ENCODE measurements around the gene DACH1.

The DACH1 gene

DNA sequence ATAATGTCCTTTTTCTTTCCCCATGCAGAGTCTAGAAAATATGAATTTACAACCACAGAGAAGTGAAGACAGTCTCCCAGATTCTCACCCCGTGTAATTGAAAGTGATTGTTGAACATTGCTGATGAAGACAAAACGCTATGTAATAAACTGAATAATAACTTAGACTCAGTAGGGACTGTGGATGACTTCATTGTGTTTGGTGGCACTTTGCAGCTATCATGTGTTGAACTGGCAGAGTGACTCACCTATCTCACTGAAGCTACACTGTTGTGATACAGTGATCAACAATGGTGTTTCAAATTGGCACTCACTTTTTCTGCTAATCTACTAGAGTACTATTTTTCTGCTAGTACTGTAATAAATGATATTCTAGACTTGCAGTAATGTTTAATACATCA lies 261.3 kb downstream of the DACH1 start:
- TF ChIP-seq, protein P1, sequence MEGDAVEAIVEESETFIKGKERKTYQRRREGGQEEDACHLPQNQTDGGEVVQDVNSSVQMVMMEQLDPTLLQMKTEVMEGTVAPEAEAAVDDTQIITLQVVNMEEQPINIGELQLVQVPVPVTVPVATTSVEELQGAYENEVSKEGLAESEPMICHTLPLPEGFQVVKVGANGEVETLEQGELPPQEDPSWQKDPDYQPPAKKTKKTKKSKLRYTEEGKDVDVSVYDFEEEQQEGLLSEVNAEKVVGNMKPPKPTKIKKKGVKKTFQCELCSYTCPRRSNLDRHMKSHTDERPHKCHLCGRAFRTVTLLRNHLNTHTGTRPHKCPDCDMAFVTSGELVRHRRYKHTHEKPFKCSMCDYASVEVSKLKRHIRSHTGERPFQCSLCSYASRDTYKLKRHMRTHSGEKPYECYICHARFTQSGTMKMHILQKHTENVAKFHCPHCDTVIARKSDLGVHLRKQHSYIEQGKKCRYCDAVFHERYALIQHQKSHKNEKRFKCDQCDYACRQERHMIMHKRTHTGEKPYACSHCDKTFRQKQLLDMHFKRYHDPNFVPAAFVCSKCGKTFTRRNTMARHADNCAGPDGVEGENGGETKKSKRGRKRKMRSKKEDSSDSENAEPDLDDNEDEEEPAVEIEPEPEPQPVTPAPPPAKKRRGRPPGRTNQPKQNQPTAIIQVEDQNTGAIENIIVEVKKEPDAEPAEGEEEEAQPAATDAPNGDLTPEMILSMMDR (IDR thresholded peaks at IDR 0.05; ENCODE audit: insufficient read depth, low read depth, low read length, missing control alignments) = no peak
- H3K4me3 ChIP-seq (ENCODE audit: low read depth, low read length) = no peak overlapping the region
- DNase-seq (ENCODE audit: low read depth) = no peak

- TF ChIP-seq, protein P1 (IDR thresholded peaks at IDR 0.05; ENCODE audit: insufficient read depth, low read depth, low read length, missing control alignments) = no peak
- DNase-seq (ENCODE audit: low read depth) = no peak
- no peak overlapping the region for H3K4me3 ChIP-seq (ENCODE audit: low read depth, low read length)
Observed at GRCh38 chr13:71603255-71603654, 263.7 kb downstream of the DACH1 start.

GRCh38 chr13:71602344-71602743 lies 264.7 kb downstream of the DACH1 start:
- no peak for DNase-seq (ENCODE audit: low read depth)
- TF ChIP-seq, protein P1 (IDR thresholded peaks at IDR 0.05; ENCODE audit: insufficient read depth, low read depth, low read length, missing control alignments) = no peak

DNA sequence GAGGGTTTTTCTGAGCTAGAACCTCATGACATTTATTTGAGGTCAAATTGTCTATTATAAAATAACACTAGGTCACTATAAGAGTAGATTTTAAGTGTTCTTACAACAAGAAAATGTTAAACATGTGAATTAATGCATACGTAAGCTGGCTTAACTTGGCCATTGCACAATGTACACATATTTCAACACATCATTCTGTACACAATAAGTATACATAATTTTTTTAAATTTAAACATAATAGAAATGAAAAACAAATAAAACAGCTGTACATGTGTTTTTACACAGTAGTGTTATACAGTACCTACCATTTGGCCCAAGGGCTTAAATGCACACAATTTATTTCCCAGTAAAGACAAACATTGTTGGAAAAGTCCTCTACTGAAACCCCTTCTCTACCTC lies 269.9 kb downstream of the DACH1 start:
- H3K4me3 ChIP-seq (ENCODE audit: low read depth, low read length) = no peak overlapping the region
- TF ChIP-seq, protein P1 (IDR thresholded peaks at IDR 0.05; ENCODE audit: insufficient read depth, low read depth, low read length, missing control alignments) = no peak

More at GRCh38 chr13:71602344-71602743, 264.7 kb downstream of the DACH1 start:
- H3K4me3 ChIP-seq (ENCODE audit: low read depth, low read length) = no peak overlapping the region

DNA sequence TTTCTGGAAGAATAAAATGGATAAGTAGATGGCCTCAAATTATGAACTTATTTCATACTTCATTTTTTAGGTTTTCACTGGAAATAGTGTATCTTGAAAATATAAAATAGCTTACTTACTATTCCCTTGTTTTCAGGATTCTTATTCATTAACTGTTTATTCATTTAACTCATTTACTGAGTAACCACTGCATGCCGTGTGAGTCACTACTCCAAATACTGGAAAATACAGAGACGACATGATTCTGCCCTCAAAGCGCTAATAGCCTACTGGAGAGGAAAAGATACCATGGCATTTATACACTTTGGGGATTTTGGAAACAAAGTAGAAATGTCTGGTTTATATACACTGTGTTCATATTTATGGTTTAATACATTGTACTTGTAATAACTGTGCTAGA lies 270.9 kb downstream of the DACH1 start:
- TF ChIP-seq, protein P1 (IDR thresholded peaks at IDR 0.05; ENCODE audit: insufficient read depth, low read depth, low read length, missing control alignments) = no peak
- H3K4me3 ChIP-seq (ENCODE audit: low read depth, low read length) = no peak overlapping the region
- no peak for DNase-seq (ENCODE audit: low read depth)

More for the DNA sequence above, 269.9 kb downstream of the DACH1 start:
- no peak for DNase-seq (ENCODE audit: low read depth)

- DNase-seq (ENCODE audit: low read depth) = no peak
- no peak overlapping the region for H3K4me3 ChIP-seq (ENCODE audit: low read depth, low read length)
- TF ChIP-seq, protein P1 (IDR thresholded peaks at IDR 0.05; ENCODE audit: insufficient read depth, low read depth, low read length, missing control alignments) = no peak
Observed at GRCh38 chr13:71593566-71593965, 273.4 kb downstream of the DACH1 start.

DNA sequence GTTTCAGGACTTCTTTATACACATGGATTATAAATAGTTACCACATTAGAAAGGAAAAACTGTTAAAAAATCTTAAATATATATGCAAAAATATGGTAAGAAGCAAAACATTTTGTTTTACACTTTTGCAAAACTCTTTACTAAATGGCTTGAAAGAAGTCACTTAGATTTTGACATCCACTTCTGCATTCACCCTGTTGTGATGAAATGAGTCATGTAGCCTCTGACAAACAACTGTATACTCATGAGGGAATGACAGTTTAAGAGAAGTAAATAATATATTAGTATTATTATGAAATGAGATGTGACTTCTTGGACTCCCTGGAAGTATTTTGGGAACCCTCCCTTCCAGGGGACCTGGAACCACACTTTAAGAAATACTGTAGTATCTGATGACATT lies 275.6 kb downstream of the DACH1 start:
- H3K4me3 ChIP-seq (ENCODE audit: low read depth, low read length) = no peak overlapping the region
- no peak for DNase-seq (ENCODE audit: low read depth)
- TF ChIP-seq, protein P1 (IDR thresholded peaks at IDR 0.05; ENCODE audit: insufficient read depth, low read depth, low read length, missing control alignments) = no peak
